SK-N-MC (cell line): ENCODE data around the gene SHISA7.

ENCODE experiments used
- FOXP2 ChIP-seq: optimal IDR thresholded peaks from 2 replicates; pipeline ENCODE3; 2011; ENCODE audit warnings: mild to moderate bottlenecking, moderate library complexity; ENCODE audit not compliant: insufficient read depth; ENCODE audit errors: extremely low read length, control extremely low read depth
- POLR2AphosphoS5 ChIP-seq: IDR thresholded peaks from 2 replicates; pipeline ENCODE4 v1.6.1; 2012; ENCODE audit warnings: mild to moderate bottlenecking, low read depth, low read length, borderline replicate concordance

DNA sequence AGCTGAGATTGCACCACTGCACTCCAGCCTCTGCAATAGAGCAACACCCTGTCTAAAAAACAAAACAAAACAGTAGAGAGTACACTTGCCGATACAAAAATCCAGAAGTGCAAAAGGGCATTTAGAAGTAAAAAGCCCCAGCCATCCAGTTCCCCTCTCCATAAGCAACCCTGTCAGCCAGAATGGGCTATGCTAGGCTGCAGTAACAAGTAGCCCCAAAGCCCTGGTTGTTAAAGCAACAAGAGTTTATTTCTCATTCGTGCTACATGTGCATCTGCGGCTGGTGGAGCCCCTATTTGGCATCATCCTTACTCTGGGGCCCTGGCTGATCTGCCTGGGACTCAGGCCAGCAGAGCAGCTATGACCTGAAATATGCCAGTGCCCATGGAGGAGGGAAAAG, 18.6 kb downstream of the SHISA7 start:
- TF ChIP-seq POLR2AphosphoS5, result no peak
- no peak for TF ChIP-seq FOXP2
